HG03521 (cell line): Measurements from ENCODE around the gene ANKRD10.
"Not testable (repeated sequence)": the region's sequence is repeated elsewhere in the genome, so short reads cannot be mapped to it uniquely, and the experiment has no call there.

ENCODE experiments used
- ATAC-seq: cut with Tn5 transposase; IDR thresholded peaks from one replicate; pipeline ENCODE4 v1.9.1; 2021; ENCODE audit warnings: mild to moderate bottlenecking, moderate library complexity; ENCODE audit not compliant: unreplicated experiment

The ANKRD10 gene

DNA sequence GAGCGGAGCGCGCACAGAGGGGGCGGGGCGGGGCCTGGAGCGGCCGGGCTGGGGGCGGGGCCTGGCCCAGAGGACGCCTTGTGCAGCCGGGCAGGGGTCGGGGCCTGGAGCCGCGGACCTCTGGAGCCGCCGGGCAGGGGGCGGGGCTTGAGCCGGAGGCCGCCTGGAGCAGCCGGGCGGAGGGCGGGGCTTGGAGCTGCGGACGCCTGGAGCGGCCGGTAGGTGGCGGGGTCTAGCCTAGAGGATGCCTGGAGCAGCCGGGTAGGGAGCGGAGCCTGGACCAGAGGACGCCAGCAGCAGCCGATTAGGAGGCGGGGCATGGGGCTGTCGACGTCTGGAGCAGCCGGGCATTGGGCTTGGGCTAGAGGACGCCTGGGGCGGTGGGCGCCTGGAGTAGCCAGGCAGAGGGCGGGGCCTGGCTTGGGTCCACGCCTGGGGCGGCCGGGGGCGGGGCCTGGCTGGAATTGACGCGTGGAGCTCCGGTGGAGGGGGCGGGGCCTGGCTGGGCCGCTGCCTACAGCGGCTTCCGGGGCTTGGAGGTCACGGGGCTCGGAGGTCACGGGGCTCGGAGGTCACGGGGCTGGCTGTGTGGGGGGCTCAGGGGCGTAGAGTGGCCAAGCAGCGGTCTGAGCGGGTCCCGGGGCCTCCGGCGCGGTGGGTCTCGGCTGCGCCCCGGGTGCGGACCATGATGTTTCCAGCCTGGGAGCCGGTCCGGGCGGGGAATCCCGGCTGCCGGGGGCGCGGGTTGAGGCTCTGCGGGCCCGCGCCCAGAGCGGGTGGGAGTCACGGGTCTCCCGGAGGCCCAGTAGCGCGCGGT, at the start of gene ANKRD10:
ANKRD10 (minus strand) TSS at position 13 of the 817 bp plus-strand sequence. CDS start 135 bp downstream, outside the sequence.
- peak; percentile 78 for ATAC-seq

- ATAC-seq = no peak
These were observed 49.6 kb upstream of the ANKRD10 start for GRCh38 chr13:110964229-110965037.

DNA sequence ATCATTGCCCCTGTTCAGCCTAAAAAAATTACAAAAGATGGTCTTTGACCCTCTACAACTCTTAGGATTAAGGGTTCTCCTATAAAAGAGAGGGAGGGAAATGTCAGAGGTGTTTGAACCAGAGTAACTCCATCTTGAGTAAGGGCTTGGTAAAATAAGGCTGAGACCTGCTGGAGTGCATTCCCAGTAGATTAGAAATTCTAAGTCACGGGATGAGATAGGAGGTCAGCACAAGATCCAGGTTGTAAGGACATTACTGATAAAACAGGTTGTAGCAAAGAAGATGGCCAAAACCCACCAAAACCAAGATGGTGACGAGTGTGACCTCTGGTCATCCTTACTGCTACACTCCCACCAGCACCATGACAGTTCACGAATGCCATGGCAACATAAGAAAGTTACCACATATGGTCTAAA, 48.7 kb upstream of the ANKRD10 start:
- ATAC-seq = no peak

DNA sequence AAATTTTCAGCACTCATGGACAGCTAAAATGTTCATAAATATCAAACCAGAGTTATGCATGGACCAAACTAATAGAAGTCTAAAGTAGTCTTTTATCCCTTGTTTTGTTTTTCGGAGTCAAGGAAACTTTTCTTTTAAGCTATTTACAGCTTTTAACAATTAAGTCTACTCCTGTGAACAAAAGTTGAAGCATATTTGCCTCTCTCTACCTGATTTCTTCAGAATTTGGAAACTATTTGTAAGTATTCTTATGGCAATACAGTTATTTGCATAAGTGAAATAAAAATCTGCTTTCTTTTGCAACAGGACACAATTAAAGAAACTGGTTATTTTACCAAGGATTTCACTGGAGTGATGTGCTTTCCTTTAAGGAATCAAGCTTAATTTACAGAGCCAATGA, 47.1 kb upstream of the ANKRD10 start:
- no peak for ATAC-seq

- no peak for ATAC-seq
These were observed 45.3 kb upstream of the ANKRD10 start for GRCh38 chr13:110960204-110960603.

GRCh38 chr13:110957931-110958330, 43.1 kb upstream of the ANKRD10 start:
- ATAC-seq = no peak

- no peak for ATAC-seq
These were observed 42.5 kb upstream of the ANKRD10 start for GRCh38 chr13:110957181-110957884.

- not testable (repeated sequence) for ATAC-seq
These were observed 41.3 kb upstream of the ANKRD10 start for GRCh38 chr13:110956216-110956615.

DNA sequence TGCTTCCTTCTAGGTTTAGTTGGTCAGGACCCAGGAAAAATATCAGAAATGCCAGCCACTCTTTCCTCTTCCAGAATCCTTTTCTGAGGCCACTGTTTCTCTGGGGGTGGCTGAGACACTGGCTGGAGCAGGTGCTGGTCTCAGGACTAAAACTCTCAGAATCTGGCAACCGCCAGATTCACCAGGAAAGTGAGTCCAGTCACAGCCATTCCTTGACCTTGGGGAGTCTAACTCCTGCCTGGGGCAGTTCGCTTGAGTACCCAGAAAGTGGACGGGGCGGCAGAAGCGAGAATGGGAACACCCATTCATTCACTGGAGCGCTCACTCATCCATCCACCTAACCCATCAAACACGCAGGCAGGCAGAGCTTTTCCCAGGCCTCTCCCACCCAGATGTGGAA, 40.7 kb upstream of the ANKRD10 start:
- ATAC-seq = not testable (repeated sequence)

GRCh38 chr13:110955072-110955503, 40.2 kb upstream of the ANKRD10 start:
- peak; percentile 58 for ATAC-seq

- not testable (repeated sequence) for ATAC-seq
These were observed 39.7 kb upstream of the ANKRD10 start for GRCh38 chr13:110954533-110954920.

GRCh38 chr13:110953833-110954532, 39.1 kb upstream of the ANKRD10 start:
- ATAC-seq = no peak

GRCh38 chr13:110953416-110953815, 38.5 kb upstream of the ANKRD10 start:
- ATAC-seq = no peak

GRCh38 chr13:110952135-110952534, 37.3 kb upstream of the ANKRD10 start:
- peak; percentile 35 for ATAC-seq

- ATAC-seq = no peak
These were observed 36.1 kb upstream of the ANKRD10 start for GRCh38 chr13:110950819-110951570.

GRCh38 chr13:110950356-110950755, 35.5 kb upstream of the ANKRD10 start:
- no peak for ATAC-seq

GRCh38 chr13:110949628-110950027, 34.8 kb upstream of the ANKRD10 start:
- no peak for ATAC-seq

GRCh38 chr13:110949116-110949515, 34.2 kb upstream of the ANKRD10 start:
- ATAC-seq = no peak

GRCh38 chr13:110947338-110947737, 32.5 kb upstream of the ANKRD10 start:
- not testable (repeated sequence) for ATAC-seq
